Stimulated activated CD8-positive, alpha-beta memory T cell treated with anti-CD3 and anti-CD28 coated beads, Interleukin-15, amount 100 ng/mL, for 4 hours (primary cell): ENCODE data around the gene SAPCD1.

Experiments used
- DNase-seq, 2 donors: peaks; one replicate each; pipeline ENCODE4 v3.0.0-alpha.2; 2020; ENCODE audit warnings: low read depth in 2 of 2

Gene SAPCD1

DNA sequence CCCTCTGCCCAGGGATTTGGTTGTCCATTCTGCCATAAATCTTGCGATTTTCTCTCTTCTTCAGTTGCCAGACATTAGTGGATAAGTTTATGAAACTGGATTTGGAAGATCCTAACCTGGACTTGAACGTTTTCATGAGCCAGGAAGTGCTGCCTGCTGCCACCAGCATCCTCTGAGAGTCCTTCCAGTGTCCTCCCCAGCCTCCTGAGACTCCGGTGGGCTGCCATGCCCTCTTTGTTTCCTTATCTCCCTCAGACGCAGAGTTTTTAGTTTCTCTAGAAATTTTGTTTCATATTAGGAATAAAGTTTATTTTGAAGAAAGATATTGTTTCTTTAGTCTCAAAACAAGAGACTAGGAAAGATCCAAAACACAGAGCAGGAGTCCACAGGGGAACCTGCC is at the start of gene SAPCD1:
SAPCD1 (plus strand) TSS at position 301 of the 400 bp plus-strand sequence. CDS start 399 bp downstream, outside the sequence.
- DNase-seq, result no peak

DNA sequence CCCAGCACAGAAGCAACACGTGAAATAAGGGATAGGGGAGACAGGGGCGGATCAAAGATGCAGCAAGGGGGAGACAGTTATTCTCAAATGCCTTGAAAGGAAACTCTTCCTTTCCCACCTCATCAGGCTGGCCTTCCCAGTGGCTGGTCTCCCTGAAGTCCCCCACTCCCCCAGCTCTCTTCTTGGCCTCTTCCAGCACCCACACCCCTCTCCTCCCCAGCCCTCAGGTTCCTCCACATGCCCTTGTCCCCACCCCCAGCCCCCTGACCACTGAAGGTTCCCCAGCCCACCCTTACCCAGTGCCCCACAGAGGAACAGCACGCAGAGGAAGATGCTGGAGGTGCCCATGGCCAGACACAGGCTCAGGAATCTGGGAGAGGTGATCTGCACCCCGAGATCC is 49.0 kb upstream of the SAPCD1 start:
- DNase-seq, result no peak

DNA sequence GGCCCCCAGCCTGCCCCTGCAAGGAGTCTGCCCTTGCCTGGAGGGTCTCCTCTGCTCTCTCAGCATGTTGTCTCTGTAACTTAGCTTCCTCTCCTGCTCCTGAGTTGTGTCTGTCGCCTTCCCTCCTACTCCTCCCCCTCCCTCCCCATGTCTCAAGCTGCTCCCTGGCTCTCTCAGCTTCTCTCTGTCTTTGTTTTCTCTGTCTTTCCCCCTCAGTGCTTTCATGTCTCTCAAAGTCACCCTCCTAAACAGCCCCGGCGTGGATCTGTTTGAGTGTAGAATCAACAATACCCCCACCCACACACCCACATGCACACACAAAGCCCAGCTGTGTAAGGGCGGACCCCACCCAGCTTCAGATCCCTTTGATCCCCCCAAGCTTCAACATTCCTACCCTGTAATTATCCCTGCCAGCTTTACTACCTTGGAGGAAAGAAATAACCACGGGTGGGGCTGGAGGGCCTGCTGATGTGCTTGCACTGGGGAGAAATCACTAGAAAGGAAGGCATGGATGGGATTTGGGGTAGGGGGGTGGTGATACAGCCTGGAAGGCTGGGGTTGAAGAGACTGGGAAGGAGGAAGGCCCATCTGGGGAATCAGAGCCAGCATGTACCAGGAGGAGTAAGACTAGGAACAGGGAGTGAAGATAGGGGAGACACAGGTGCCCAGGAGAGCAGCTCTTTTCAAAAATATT is 48.3 kb upstream of the SAPCD1 start:
- no peak for DNase-seq

DNA sequence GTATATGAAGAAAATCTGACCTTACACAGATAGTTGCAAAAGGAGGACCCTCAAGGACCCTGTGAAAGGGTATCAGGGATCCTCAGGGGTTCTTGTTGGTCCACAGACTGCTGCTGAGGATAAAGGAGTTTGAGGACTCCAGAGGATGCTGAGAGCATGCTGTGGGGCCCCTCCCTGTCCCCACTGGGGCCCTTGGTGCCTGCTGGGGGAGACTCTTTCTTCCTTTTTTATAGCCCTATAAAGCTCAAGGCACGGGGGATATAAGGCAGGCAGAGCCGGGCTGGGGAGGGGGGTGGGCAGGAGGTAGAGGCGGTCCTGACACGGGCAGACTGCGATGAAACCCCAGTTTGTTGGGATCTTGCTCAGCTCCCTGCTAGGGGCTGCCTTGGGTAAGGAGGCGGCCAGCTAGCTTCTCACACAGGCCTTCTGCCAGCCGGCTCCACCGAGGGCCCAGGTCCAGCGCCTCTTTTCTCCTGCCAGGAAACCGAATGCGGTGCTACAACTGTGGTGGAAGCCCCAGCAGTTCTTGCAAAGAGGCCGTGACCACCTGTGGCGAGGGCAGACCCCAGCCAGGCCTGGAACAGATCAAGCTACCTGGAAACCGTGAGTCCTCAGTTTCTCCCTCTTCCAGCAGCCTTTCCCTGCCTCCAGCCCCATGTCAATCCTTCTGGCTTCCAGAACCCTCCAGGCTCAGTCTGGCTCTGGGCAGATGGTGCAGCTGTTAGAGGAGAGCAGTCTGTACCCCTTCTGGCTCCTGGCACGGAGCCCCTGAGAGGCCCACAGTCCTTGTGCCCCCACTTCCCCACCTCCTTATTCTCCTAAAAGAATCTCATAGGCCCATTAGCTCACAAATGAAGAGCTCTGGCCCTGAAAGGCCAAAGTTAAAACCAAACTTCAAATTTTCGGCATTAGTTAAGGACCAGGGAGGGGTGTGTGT is 47.2 kb upstream of the SAPCD1 start, which contains the start of gene LY6G6D:
LY6G6D (plus strand) TSS at position 327 of the 937 bp plus-strand sequence; CDS start at position 335, 8 bp downstream.
- DNase-seq, result no peak

DNA sequence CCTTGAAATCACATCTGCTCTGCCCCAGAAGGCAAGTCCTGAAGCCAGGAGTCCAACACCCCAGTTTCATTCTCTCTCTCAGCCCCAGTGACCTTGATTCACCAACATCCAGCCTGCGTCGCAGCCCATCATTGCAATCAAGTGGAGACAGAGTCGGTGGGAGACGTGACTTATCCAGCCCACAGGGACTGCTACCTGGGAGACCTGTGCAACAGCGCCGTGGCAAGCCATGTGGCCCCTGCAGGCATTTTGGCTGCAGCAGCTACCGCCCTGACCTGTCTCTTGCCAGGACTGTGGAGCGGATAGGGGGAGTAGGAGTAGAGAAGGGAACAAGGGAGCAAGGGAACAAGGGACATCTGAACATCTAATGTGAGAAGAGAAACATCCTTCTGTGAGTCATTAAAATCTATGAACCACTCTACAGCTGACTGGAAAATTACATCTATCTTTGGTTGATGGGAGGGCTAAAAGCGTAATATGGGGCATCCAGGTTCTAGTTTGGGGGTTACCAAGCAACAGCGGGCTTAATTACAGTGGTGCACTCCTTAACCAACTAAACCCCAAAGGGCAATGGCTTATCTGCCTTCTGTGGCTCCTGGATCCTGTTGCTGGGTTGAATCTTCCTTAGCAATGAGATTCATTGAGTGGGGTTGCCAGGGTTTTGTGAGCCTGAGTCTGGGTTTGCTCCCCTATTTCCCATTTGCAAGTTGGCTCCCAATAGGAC is 44.8 kb upstream of the SAPCD1 start:
- DNase-seq, result no peak

DNA sequence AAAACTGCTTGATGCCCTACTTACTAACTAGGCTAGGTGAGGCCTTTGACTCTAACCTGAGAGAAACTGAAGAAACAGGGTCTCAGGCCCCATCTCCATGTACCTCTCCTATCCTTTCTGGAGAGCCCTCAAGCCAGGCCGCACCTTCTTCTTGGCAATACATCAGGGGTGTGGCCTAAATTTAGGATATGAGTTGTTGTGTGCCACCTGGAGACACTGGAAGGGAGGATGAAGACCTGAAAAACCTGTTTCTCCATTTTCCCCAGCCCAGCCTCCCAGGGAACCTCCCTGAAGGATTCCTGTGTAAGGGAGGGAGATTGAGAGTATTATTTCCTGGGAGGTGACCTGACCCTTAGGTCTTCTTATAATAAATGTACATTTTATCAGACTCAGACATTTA is 44.2 kb upstream of the SAPCD1 start:
- DNase-seq, result no peak

DNA sequence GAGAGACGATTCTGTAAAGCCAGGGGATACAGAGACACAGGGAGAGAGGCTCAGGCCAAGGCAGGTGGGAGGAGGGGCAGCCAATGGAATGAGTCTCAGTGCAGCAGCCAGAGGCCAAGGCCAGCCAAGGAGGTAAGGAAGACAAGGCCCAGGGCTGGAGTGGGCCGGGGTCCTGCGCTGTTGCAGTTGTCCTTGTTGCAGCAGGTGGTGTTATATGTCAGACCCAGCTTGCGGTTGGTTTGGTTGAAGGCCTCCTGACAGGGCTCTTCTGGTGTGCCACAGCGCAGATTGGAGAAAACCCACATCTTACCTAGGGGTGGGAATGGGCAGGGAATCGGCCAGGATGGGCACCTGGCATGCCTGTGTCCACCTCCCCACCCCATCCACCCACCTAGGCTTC is 43.5 kb upstream of the SAPCD1 start:
- DNase-seq, result no peak

DNA sequence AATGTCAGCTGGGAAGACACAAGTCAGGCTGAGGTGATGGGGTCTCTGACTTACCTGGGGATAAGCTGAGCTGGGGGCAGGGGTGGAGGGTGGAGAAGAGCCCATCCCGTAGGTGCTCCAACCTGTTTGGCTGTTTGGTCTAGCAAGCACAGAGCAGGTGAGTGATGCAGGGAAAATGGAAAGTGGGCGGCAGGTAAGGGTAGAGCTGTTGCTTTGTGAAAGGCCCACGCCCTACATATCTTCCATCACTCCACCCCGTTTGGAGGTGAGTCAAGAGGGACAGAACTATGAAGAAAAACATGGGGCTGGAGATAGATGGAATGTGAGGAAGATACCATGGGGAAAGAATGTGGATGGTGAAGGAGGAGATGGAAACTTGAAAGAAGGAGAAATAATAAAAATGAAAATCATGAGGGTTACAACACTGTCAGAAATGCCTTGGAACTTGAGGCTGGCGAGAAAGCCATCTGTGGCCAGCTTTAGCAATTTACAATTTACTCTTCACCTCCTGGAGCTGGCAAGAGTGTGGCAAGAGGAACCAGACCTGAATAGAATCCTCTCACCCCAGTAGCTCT is 42.2 kb upstream of the SAPCD1 start:
- no peak for DNase-seq

DNA sequence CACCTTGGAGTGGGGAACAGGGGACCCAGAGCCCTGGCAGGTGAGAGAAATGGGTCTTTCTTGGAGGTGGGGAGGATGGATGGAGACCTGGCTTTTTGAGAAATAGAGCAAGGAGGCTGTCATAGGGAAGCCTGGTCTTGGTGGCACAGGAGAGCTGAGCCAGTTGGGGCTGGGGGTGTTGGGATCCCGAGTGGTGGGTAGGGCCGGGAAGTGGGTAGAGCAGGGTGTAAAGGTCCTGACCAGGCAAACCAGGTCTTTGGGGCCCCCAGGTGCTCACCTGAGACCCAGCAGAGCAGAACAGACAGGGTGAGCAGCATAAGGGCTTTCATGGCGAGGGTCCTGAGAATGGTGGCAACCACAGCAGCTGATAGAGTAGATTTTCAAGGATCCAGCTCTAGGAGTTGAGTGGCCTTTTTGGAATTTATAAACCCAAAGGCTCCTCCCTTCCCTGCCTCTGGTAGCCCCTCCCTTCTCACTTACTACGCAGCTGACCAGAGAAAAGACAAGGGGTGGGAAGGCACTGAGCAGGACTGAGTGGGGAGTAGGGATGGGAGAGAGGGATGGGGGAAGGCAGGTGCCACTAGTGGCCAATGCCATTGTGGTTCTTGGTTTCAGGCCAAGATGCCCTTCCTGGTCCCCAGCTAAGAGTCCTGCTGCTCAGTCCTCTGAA is 41.0 kb upstream of the SAPCD1 start, which contains the start of gene LY6G6C:
LY6G6C (minus strand) TSS at position 396 of the 670 bp plus-strand sequence; CDS start at position 329, 67 bp downstream.
- no peak for DNase-seq

DNA sequence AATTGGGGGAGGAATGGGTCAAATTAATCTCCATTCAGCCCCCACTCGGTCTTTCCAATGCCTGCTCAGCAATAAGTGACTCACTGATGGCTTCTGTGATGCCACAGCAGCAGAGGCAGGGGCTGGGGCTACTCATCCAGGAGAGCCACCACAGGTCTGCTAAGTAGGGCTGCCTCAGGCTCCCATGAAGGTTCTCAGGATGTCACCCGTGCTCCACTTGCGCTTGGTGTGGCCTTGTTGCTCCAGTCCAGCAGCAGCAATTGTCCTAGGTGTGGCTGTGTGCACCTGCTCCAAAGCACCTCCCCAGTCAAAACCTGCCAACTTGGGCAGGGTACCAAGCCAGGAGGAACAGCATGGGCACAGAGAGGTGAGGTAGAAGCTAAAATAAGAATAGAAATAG is 40.3 kb upstream of the SAPCD1 start:
- no peak for DNase-seq

DNA sequence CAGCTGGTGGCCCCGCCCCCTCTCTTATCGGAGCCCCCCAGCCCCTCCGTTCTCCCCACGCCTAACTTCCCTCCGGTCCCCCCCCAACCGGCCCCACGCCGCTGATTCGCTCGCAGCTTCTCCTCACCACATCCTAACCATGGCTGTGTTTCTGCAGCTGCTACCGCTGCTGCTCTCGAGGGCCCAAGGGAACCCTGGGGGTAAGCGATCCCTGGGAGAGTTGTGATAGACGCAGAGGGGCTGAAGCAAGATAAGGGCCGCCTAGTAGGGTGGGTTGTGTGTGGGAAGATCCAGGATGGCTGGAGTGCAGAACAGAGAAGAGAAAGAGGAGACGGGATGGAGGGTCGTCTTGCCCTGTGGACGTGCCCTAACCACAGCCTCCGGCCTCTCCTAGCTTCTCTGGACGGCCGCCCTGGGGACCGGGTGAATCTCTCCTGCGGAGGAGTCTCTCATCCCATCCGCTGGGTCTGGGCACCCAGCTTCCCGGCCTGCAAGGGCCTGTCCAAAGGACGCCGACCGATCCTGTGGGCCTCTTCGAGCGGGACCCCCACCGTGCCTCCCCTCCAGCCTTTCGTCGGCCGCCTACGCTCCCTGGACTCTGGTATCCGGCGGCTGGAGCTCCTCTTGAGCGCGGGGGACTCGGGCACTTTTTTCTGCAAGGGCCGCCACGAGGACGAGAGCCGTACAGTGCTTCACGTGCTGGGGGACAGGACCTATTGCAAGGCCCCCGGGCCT is 39.0 kb upstream of the SAPCD1 start, which contains the start of gene MPIG6B:
MPIG6B (plus strand) TSS at position 129 of the 735 bp plus-strand sequence; CDS start at position 140, 11 bp downstream.
- DNase-seq, result no peak

DNA sequence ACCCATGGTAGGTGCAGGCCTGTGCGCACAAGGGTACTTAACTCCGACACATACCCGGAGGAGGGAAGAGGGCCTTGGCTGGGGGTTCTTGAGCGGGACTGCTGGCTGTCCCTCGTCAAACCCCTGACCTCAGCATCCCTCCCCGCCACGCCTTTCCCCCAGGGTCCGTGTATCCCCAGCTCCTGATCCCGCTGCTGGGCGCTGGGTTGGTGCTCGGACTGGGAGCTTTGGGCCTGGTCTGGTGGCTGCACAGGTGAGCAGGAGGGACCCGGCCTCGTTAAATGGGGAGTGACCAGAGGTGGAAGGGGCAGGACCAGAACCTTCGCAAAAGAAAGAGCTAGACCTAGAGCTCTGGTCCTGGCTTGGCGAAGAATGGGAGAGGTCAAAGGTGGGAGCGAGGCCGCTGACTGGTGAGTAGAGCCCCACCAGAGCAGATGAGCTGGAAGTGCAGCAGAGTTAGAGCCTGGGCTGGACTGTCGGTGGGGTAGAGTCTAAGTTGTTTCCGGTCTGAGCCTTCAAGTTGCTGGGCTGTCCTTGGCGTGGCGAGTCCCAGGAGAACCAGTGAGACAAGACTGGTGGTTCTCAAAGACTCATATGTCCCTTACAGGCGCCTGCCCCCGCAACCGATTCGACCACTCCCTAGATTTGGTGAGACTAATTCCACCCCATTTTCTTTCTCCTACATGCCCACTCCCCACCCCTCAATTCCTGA is 38.3 kb upstream of the SAPCD1 start:
- DNase-seq, result no peak

DNA sequence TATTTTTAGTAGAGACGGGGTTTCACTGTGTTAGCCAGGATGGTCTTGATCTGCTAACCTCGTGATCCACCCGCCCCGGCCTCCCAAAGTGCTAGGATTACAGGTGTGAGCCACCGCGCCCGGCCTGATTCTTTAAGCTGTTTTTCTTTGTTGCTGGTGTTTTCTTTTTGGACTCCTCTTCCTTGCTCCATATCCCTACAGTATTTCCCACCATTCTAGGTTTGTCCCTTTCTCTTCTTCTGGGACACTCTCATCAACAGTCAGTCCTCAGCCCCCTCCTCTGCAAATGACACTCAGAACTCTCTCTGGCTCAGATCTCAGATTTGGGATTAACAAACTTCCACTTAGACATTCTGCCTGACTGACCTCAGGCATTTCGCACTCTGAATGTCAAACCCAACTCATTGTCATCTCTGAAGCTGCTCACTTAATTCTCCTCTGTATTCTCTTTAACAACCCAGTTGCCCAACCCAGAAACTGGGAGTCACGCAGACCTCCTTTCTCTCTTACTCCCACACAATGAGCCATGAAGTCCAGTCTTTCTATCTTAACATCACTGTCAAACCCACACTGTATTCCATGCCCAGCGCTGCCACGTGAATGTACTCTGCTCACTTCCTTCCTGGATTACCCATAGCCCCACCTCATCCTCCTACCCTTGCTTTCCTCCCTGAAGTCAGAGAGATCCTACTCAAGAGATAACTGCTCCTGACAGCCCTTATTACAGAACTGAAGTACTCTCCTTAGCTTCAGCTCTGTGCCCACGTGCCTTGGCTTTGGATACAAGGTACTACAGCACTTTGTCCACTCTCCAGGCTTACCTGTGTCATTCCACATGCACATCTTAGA is 36.7 kb upstream of the SAPCD1 start:
- no peak for DNase-seq

DNA sequence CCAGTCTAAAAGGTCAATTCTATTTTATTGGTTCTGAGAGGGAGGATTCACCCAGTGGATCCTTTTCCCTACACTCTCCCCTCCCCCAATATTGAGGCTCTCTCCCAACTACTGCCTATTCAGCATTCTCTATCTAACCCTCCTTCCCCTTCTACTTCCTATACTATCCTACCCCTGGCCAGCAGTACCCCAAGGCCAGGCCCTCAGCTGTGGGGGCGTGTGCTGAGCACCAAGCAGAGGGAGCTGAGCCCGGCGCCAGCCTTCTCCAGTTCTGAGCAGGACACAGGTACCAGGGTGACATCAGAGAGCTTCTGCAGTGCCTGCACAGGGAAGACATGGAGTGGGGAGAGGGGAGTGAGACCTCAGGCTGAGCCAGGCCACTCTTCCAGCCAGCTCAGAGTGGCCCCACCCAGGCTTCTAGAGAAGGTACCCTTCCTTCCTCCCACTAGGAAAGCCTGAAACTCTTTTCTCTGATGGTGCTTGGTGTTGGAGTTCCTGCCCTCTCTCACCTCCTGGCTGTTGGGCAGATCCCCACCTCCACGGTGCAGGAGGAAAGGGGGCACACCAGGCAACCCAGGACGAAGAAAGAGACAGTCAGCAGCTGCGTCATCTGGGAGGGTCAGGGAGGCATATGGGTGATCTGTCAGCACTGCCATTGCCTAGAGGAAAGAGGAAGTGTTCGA is 35.3 kb upstream of the SAPCD1 start:
- DNase-seq, result no peak

DNA sequence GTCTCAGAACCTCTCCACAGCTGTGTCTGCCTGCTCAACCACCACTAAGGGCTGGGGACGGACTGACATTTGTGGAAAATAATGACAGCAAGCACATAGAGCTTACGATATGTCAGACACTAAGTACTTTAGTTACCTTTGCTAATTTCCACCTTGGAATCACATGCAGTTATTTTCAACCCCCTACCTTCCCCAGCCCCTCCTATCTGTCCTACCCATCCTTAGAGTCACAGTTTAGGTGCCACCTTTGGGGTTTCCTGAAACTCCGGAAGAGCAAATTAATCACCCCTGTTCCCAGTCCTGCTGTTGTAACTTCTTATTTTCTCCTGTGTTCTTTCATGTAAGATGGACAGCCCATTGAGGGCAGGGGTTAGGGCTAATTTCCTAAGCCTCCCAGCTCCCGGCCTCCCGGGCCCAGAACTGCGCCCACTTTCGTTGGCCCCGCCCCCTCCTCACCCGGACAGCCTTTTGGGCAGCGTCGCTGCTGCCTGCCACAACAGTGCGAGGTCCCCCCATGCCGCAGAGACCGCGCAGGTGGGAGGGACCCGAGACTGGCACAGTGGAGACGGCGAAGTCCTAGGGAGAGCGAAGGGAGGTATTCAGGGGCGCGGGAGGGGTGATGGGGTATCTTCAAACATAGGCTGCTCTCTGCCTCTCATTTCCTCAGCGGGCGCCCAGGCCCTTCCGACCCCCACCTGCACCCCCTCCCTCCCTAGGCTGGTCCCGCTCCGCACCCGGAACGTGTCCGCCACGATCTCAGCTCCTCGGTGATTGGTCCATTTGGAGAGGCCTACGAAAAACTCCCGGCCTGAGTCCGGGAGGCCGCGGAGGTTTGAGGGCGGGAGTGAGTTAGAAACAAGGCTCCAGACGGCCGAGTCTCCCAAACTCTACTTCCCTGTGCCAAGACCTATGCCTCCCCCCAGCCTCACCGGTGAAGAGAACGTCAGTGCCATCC is 34.5 kb upstream of the SAPCD1 start:
- no peak for DNase-seq

DNA sequence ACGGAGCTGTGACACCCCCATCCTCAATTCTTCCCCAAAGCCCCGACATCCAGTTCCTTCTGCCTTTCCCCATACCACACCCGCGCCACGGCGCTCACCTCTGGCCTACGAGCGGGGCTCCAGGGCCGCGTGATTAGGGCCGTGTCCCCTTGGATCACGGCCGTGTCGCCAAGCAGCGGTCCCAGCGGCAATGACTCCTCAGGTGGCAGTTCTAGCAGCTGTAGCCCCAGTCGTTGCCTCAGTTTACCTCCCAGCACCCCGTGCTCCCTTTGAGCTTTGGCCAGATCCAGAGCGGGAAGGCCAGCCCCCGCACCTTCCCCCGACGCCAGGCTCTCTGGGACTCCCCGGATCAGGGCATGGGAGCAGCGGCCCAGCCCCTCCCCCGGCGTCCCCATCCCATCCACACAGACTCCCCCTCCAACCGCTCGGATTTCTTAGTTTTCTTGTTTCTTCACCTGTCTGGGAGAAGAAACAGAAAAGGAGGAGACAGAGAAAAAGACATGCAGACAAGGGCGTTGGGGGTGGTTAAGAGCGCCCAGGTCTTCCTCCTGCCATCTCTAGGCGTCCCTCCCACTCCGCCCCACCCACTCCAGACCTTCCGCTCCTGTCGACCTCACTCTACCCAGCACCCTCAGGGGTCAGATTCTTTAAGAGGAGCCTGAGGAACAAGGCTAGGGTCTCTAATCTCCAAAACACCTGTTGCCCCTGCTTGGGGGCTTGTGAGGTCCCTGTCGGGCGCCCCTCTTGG is 33.5 kb upstream of the SAPCD1 start, which contains the start of gene DDAH2:
DDAH2 (minus strand) TSS at position 533 of the 748 bp plus-strand sequence; CDS start at position 395, 138 bp downstream.
- DNase-seq, result no peak
